Lower lobe of right lung (tissue), 2 donors: ENCODE measurements around the gene KRT3. TPM values are rescaled to one million over a fixed set of nuclear protein-coding genes. Genes with fewer than 3 reads are reported as not detected.
A peak's percentile ranks its signal among the peaks of the same experiment; 100 is the strongest.

Experiments
- ATAC-seq, 2 donors: fragments of 200-7000 bp; cut with Tn5 transposase; one replicate each; pipeline ENCODE4 v1.9.1; 2020 to 2022; ENCODE audit warnings: mild to moderate bottlenecking in 2 of 2, moderate library complexity in 2 of 2
- DNase-seq: peaks from one replicate; pipeline ENCODE4 v3.0.0-alpha.2; 2020
- H3K27ac ChIP-seq: fragments of 200-600 bp; one replicate; pipeline ENCODE4 v1.8.0; 2022
- H3K27me3 ChIP-seq: fragments of 200-600 bp; one replicate; pipeline ENCODE4 v1.8.0; 2022; ENCODE audit warnings: low read depth
- H3K36me3 ChIP-seq: fragments of 200-600 bp; one replicate; pipeline ENCODE4 v1.8.0; 2022; ENCODE audit warnings: mild to moderate bottlenecking
- H3K4me1 ChIP-seq: fragments of 200-600 bp; one replicate; pipeline ENCODE4 v1.8.0; 2022
- H3K4me3 ChIP-seq: fragments of 200-600 bp; one replicate; pipeline ENCODE4 v1.8.0; 2022; ENCODE audit warnings: mild to moderate bottlenecking
- H3K9me3 ChIP-seq: fragments of 200-600 bp; one replicate; pipeline ENCODE4 v1.8.0; 2022
- intact Hi-C: fragments of 100-400 bp; cut with DNase I; formaldehyde crosslinking; loops from one replicate; pipeline ENCODE4 v1.11.0; 2022
- total RNA-seq: library from RNA; stranded (reverse); fragmentation: NEBNext Ultra II Directional; extraction: Animal tissue kit (Norgen Biotek cat#: 25700); gene quantifications from one replicate; pipeline ENCODE4 v1.2.1, GENCODE V29; 2021
- TF ChIP-seq, protein P1 (sequence below): fragments of 200-600 bp; IDR thresholded peaks from one replicate; pipeline ENCODE4 v1.8.0; 2022; ENCODE audit warnings: antibody characterized with exemption, mild to moderate bottlenecking
- donor health status: DM: no; HTN: yes; CAD: no; lungs with severe emphysema.

KRT3 gene
- total RNA-seq, 1 donor from 2014 or later: not detected

DNA sequence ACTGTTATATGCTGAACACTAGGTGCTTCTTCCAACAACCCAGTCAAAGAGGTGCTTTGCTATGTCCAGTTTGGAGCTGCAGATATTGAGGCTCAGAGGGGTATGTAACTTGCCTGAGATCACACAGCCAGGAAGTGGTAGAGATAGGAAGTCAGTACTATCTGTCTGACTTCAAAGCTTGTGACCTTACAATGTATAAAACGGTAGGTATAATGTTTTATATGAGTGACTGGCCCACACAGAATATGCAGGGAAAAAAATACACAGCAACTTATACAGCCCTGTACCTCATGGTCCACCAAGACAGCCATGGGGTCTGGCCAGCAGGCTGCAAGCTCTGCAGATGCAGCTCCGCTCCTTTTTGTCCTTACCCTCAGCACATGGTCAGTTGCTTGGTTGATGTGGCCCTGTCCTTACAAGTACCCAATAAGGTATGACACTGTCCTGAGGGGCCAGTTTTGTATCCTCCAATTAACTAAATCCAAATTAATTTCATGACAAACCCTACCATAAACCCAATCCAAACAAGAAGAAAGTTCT, 21.9 kb upstream of the KRT3 start:
- Histone ChIP-seq H3K36me3 (no peaks in the 10 kb centered on the region), H3K27ac (no peak overlapping the region), H3K27me3 (peaks cover 54% of the 10 kb centered on the region), H3K4me3 (no peak overlapping the region), H3K9me3 (no peaks in the 10 kb centered on the region), H3K4me1 (peaks cover 15% of the 10 kb centered on the region)
- ATAC-seq: no peak
- DNase-seq: no peak
- intact Hi-C loops: no loop called here
- TF ChIP-seq, protein P1, sequence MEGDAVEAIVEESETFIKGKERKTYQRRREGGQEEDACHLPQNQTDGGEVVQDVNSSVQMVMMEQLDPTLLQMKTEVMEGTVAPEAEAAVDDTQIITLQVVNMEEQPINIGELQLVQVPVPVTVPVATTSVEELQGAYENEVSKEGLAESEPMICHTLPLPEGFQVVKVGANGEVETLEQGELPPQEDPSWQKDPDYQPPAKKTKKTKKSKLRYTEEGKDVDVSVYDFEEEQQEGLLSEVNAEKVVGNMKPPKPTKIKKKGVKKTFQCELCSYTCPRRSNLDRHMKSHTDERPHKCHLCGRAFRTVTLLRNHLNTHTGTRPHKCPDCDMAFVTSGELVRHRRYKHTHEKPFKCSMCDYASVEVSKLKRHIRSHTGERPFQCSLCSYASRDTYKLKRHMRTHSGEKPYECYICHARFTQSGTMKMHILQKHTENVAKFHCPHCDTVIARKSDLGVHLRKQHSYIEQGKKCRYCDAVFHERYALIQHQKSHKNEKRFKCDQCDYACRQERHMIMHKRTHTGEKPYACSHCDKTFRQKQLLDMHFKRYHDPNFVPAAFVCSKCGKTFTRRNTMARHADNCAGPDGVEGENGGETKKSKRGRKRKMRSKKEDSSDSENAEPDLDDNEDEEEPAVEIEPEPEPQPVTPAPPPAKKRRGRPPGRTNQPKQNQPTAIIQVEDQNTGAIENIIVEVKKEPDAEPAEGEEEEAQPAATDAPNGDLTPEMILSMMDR: no peak

DNA sequence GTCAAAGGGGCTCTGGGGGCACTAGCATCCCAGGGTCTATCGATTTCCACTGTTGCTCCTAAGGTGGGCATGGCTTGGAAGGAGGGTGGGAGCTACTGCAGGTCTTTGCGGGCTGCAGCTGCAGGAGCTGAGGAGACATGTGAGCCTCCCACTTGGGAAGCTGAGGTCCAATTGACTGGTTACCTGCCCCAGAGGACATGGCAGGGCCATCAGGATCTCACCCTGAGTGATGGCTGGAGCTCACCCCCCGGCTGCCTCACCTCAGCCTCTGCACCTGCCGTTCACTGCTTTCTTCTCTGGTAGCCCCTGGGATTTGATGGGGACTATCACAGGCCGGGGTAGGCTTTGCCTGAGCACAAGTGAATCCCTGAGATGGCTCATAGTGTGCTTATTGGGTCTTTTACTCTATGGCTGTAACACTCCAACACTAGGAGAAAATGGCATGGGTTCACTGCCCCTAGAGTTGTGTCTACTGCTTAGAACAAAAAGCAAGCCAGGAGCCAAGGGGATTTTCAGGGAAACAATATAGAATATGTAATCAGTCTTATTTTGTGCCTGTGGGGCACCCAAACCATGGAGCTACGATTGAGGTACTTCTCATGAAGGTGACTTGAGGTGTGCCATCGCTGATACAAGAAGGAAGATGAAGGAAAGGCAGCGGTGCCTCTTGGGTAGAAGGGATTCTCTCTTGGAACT, 21.2 kb upstream of the KRT3 start:
- H3K4me1 ChIP-seq: peaks cover 12% of the 10 kb centered on the region
- peaks cover 52% of the 10 kb centered on the region for H3K27me3 ChIP-seq
- DNase-seq (no peak), ATAC-seq (no peak)
- H3K27ac ChIP-seq: no peak overlapping the region
- intact Hi-C loops: no loop called here
- TF ChIP-seq, protein P1: no peak
- H3K4me3 ChIP-seq: no peak overlapping the region
- H3K36me3 ChIP-seq: no peaks in the 10 kb centered on the region
- no peaks in the 10 kb centered on the region for H3K9me3 ChIP-seq

DNA sequence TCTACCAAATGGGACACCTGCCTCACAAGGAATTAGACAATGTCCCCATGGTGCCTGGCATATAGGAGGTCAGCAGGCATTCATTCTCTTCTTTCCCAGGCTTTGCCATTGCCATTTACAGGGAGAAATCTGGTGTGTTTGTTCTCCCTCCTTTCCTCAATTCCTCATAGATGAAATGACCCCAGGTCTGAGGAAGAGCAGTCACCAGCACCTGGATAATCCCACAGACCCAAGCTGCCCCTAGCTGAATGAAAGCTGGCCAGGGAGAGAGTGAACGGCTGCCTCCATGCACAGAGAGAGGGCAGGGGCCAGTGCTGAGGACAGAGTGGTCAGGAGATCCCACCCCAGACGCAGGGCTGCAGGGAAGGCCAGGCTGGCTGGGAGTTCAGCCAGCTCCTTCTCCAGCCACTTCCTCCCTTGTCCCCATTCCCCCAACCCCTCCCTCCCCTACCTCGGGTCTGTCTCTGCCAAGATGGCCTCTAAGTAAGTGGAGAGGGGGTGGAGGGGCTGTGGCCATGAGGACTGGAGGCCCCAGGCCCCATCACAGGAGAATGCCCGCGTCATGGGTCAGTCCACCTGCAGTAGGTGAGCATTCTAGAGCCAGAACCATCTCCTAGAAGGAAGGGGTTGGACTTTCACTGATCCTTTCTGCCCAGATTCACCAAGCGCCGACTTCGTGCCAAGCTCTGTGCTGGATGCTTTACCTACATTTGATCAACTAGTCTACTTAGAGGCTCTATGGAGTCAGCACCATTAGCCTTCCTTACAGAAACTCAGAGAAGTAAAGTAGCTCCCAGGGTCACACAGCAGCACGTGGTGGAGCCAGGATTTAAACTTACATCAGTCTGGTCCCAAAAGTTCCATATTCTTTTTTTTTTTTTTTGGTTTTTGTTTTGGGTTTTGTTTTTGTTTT, 20.0 kb upstream of the KRT3 start:
- TF ChIP-seq, protein P1: no peak
- no peak for ATAC-seq
- no peak for DNase-seq

DNA sequence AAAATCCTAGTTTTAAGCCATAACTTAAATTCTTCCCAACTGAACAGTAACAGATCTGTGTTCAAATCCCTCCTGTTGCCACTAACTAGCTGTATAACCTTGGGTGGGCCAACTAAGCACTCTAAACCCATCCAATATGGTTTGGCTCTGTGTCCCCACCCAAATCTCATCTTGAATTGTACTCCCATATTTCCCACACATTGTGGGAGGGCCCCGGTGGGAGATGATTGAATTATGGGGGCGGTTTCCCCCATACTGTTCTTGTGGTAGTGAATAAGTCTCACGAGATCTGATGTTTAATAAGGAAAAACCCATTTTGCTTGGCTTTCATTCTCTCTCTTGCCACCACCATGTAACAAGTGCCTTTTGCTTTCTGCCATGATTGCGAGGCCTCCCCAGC, 19.2 kb upstream of the KRT3 start:
- Histone ChIP-seq H3K36me3 (no peaks in the 10 kb centered on the region), H3K27me3 (peaks cover 39% of the 10 kb centered on the region), H3K27ac (no peak overlapping the region), H3K4me1 (peaks cover 8% of the 10 kb centered on the region), H3K4me3 (no peak overlapping the region), H3K9me3 (no peaks in the 10 kb centered on the region)
- no peak for ATAC-seq
- TF ChIP-seq, protein P1: no peak
- intact Hi-C loops: no loop called here
- DNase-seq: no peak

More for the DNA sequence above, 20.0 kb upstream of the KRT3 start:
- Histone ChIP-seq H3K36me3 (no peaks in the 10 kb centered on the region), H3K4me1 (peaks cover 8% of the 10 kb centered on the region), H3K27ac (no peak overlapping the region), H3K27me3 (peaks cover 46% of the 10 kb centered on the region), H3K4me3 (no peak overlapping the region), H3K9me3 (no peaks in the 10 kb centered on the region)
- intact Hi-C loops: no loop called here

DNA sequence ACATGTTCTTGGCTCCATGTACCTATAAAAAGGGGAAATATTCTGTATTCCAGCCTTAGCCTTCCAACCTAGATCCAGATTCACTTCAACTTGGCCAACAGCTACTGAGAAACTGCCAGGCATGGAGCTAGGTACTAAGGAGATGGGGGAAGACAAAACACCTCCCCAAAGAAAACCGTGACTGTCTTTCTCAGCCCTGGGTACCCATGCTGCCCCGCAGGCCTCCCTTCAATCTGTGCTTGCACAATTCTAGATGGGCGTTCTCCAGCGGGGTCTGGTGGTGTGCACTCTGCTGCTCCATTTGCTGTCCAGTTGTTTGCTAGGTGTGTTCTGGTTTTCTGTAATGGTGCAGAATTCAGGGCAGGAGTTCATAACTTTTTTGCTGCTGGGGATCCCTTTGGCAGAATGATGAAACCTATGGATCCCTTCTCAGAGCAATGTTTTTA, 18.8 kb upstream of the KRT3 start:
- H3K27ac ChIP-seq: no peak overlapping the region
- no peak for DNase-seq
- no peaks in the 10 kb centered on the region for H3K9me3 ChIP-seq
- H3K27me3 ChIP-seq: peaks cover 35% of the 10 kb centered on the region
- TF ChIP-seq, protein P1: no peak
- H3K36me3 ChIP-seq: no peaks in the 10 kb centered on the region
- intact Hi-C loops: no loop called here
- ATAC-seq: peak; percentile 17 to 43
- H3K4me1 ChIP-seq: peaks cover 8% of the 10 kb centered on the region
- no peak overlapping the region for H3K4me3 ChIP-seq
